GM23338 (cell line): Measurements from ENCODE around the gene FBF1. TPM values are rescaled to one million over a fixed set of nuclear protein-coding genes. Genes with fewer than 3 reads are reported as not detected.
A peak's percentile ranks its signal among the peaks of the same experiment; 100 is the strongest.

ENCODE experiments used
- ATAC-seq: fragments of 200-7000 bp; cut with Tn5 transposase; 3 replicates; pipeline ENCODE4 v1.9.1; 2020
- DNase-seq: peaks from one replicate; pipeline ENCODE4 v3.0.0-alpha.2; 2015; ENCODE audit warnings: low spot score
- H2AFZ ChIP-seq: fragments of 200-600 bp; sonication (generic); 2 replicates; pipeline ENCODE4 v1.8.0; 2016; ENCODE audit warnings: antibody characterized with exemption, mild to moderate bottlenecking, moderate library complexity
- H3F3A ChIP-seq: fragments of 200-600 bp; sonication (generic); replicated peaks from 2 replicates; pipeline ENCODE4 v1.8.0; 2017; ENCODE audit warnings: antibody characterized with exemption, mixed run types, low read depth
- H3K27ac ChIP-seq: fragments of 200-600 bp; sonication (generic); 2 replicates; pipeline ENCODE4 v1.6.1; 2016; ENCODE audit warnings: low read depth
- H3K27me3 ChIP-seq: fragments of 200-600 bp; sonication (generic); 2 replicates; pipeline ENCODE4 v1.8.0; 2016; ENCODE audit warnings: mild to moderate bottlenecking, mixed run types, moderate library complexity; ENCODE audit not compliant: insufficient read depth
- H3K36me3 ChIP-seq: fragments of 200-600 bp; sonication (generic); 2 replicates; pipeline ENCODE4 v1.8.0; 2016; ENCODE audit warnings: mild to moderate bottlenecking; ENCODE audit not compliant: insufficient read depth
- H3K4me1 ChIP-seq: fragments of 200-600 bp; sonication (generic); 2 replicates; pipeline ENCODE4 v1.8.0; 2016; ENCODE audit warnings: mild to moderate bottlenecking, moderate library complexity; ENCODE audit not compliant: insufficient read depth
- H3K4me2 ChIP-seq: fragments of 200-600 bp; sonication (generic); 2 replicates; pipeline ENCODE4 v1.7.1; 2017; ENCODE audit warnings: mixed run types
- H3K4me3 ChIP-seq: fragments of 200-600 bp; sonication (generic); 2 replicates; pipeline ENCODE4 v1.6.1; 2016; ENCODE audit warnings: mixed run types
- H3K79me2 ChIP-seq: fragments of 200-600 bp; sonication (generic); replicated peaks from 2 replicates; pipeline ENCODE4 v1.8.0; 2017; ENCODE audit warnings: mild to moderate bottlenecking; ENCODE audit not compliant: insufficient read depth
- H3K9me2 ChIP-seq: fragments of 200-600 bp; sonication (generic); 2 replicates; pipeline ENCODE4 v1.8.0; 2017; ENCODE audit not compliant: insufficient read depth
- H4K20me1 ChIP-seq: fragments of 200-600 bp; sonication (generic); replicated peaks from 2 replicates; pipeline ENCODE4 v1.8.0; 2017; ENCODE audit warnings: mild to moderate bottlenecking; ENCODE audit not compliant: insufficient read depth
- H3K27ac Mint-ChIP-seq: 2 replicates; pipeline ENCODE4 v1.8.0; 2020; ENCODE audit warnings: inconsistent platforms, mild to moderate bottlenecking, moderate library complexity, mixed read lengths
- H3K27me3 Mint-ChIP-seq: 3 replicates; pipeline ENCODE4 v1.8.0; 2022; ENCODE audit warnings: low read depth, mild to moderate bottlenecking, moderate library complexity, mixed read lengths, inconsistent platforms; ENCODE audit not compliant: insufficient read depth, poor library complexity
- H3K36me3 Mint-ChIP-seq: 3 replicates; pipeline ENCODE4 v1.8.0; 2021; ENCODE audit warnings: low read depth, mild to moderate bottlenecking, inconsistent platforms, moderate library complexity, mixed read lengths
- H3K4me1 Mint-ChIP-seq: 3 replicates; pipeline ENCODE4 v1.8.0; 2020; ENCODE audit warnings: mild to moderate bottlenecking, inconsistent platforms, mixed read lengths
- H3K4me3 Mint-ChIP-seq: 3 replicates; pipeline ENCODE4 v1.8.0; 2021; ENCODE audit warnings: moderate library complexity, mild to moderate bottlenecking, inconsistent platforms, mixed read lengths
- H3K9me3 Mint-ChIP-seq: 3 replicates; pipeline ENCODE4 v1.8.0; 2020; ENCODE audit warnings: moderate library complexity, mild to moderate bottlenecking, inconsistent platforms, mixed read lengths
- CREB1 ChIP-seq: fragments of 250-450 bp; sonication (Bioruptor Pico); IDR thresholded peaks from 2 replicates; pipeline ENCODE4 v1.5.0; 2020; ENCODE audit warnings: low read depth, mild to moderate bottlenecking, moderate library complexity
- EZH2 ChIP-seq: fragments of 200-600 bp; sonication (generic); IDR thresholded peaks from one replicate; pipeline ENCODE4 v1.8.0; 2017; ENCODE audit warnings: antibody characterized with exemption, mild to moderate bottlenecking, low read depth; ENCODE audit not compliant: unreplicated experiment
- NANOG ChIP-seq: IDR thresholded peaks from 2 replicates; pipeline ENCODE4 v1.6.1; 2016; ENCODE audit warnings: antibody characterized with exemption, borderline replicate concordance
- POLR2AphosphoS5 ChIP-seq: IDR thresholded peaks from 2 replicates; pipeline ENCODE4 v1.6.1; 2016; ENCODE audit warnings: antibody characterized with exemption, low read depth
- STAT1 ChIP-seq: IDR thresholded peaks from one replicate; pipeline ENCODE4 v1.6.1; 2016; ENCODE audit warnings: antibody characterized with exemption; ENCODE audit not compliant: unreplicated experiment
- ZNF114 ChIP-seq: fragments of 250-450 bp; sonication (Bioruptor Pico); IDR thresholded peaks from 2 replicates; pipeline ENCODE4 v1.5.0; 2020; ENCODE audit warnings: mild to moderate bottlenecking, moderate library complexity
- polyA plus RNA-seq: library from polyadenylated mRNA; unstranded; fragments of >200 nt; fragmentation: Nextera tagmentation; extraction: Ambion mirVana; gene quantifications from 2 replicates; pipeline ENCODE4 v1.2.1, GENCODE V29; 2016
- total RNA-seq: library from RNA; depleted of rRNA; stranded (reverse); fragments of >200 nt; shearing (Covaris generic); gene quantifications from 2 replicates; pipeline ENCODE4 v1.2.3, GENCODE V29; 2014
- TF ChIP-seq, protein P1 (sequence below): IDR thresholded peaks from one replicate; pipeline ENCODE4 v1.6.1; 2018; ENCODE audit warnings: antibody characterized with exemption; ENCODE audit not compliant: unreplicated experiment
- TF ChIP-seq, protein P2 (sequence below), 2 experiments: fragments of 200-600 bp in 1 of 2; sonication (generic) in 1 of 2; conservative IDR thresholded peaks; 2 replicates each; pipeline versions ENCODE4 v1.5.1 to v1.6.1; 2016 to 2017; ENCODE audit warnings: antibody characterized with exemption in 2 of 2, low read depth in 2 of 2, mild to moderate bottlenecking in 2 of 2, moderate library complexity in 1 of 2
- TF ChIP-seq, protein P3 (sequence below): IDR thresholded peaks from 2 replicates; pipeline ENCODE4 v1.6.1; 2016; ENCODE audit warnings: antibody characterized with exemption

FBF1 gene
- total and polyA plus RNA-seq, 2 experiments from 2014 or later: 8.8 to 11.8 TPM

DNA sequence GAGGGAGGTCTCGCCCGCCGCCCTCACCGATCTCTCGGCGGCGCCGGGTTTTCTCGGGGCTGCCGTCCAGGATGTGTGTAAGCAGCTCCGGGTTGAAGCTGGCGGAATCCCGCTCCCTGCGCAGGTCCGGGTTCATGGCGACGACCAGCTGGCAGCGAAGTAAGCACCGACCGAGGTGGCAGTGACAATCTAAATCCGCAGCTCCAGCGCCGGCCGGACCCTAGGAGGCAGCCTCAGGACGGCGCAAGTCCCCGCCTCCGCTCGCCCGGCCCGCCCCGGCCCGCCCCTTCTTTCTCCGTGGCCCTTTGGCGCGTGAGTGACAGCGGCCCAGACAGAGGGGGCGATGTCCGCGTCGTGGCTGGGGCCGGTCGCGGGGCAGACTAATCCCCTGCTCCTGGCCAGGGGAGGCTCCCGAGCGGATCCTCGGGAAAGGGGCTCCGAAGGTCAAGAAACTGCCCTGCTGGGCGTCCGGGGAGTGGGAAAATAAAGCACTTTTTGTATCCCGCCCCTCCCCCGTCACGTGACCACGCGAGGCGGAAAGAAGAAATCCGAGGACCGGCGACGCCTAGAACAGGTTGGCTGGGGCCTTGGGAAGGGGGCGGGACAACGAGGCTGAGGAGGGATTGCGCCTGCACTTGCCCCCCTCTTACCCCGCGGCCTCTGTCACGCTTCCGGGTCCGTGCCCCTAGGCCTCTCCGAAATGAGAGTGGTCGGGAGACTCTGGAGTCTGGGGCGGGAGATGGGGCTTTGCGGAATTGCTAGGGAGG, 38.3 kb upstream of the FBF1 start, which contains the start of the genes ACOX1 and TEN1 (continued):
- TF ChIP-seq, protein P1, sequence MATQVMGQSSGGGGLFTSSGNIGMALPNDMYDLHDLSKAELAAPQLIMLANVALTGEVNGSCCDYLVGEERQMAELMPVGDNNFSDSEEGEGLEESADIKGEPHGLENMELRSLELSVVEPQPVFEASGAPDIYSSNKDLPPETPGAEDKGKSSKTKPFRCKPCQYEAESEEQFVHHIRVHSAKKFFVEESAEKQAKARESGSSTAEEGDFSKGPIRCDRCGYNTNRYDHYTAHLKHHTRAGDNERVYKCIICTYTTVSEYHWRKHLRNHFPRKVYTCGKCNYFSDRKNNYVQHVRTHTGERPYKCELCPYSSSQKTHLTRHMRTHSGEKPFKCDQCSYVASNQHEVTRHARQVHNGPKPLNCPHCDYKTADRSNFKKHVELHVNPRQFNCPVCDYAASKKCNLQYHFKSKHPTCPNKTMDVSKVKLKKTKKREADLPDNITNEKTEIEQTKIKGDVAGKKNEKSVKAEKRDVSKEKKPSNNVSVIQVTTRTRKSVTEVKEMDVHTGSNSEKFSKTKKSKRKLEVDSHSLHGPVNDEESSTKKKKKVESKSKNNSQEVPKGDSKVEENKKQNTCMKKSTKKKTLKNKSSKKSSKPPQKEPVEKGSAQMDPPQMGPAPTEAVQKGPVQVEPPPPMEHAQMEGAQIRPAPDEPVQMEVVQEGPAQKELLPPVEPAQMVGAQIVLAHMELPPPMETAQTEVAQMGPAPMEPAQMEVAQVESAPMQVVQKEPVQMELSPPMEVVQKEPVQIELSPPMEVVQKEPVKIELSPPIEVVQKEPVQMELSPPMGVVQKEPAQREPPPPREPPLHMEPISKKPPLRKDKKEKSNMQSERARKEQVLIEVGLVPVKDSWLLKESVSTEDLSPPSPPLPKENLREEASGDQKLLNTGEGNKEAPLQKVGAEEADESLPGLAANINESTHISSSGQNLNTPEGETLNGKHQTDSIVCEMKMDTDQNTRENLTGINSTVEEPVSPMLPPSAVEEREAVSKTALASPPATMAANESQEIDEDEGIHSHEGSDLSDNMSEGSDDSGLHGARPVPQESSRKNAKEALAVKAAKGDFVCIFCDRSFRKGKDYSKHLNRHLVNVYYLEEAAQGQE: no peak
- TF ChIP-seq EZH2 (no peak), ZNF114 (CRISPR knock-in tag) (no peak), STAT1 (no peak), NANOG (no peak), CREB1 (CRISPR knock-in tag) (peak; percentile 50; the same call in 1 of the 2 replicates)

GRCh38 chr17:75976175-75976848, 35.5 kb upstream of the FBF1 start:
- TF ChIP-seq ZNF114 (CRISPR knock-in tag): no peak
- TF ChIP-seq STAT1: no peak
- TF ChIP-seq POLR2AphosphoS5: no peak
- TF ChIP-seq EZH2: no peak
- TF ChIP-seq, protein P2, sequence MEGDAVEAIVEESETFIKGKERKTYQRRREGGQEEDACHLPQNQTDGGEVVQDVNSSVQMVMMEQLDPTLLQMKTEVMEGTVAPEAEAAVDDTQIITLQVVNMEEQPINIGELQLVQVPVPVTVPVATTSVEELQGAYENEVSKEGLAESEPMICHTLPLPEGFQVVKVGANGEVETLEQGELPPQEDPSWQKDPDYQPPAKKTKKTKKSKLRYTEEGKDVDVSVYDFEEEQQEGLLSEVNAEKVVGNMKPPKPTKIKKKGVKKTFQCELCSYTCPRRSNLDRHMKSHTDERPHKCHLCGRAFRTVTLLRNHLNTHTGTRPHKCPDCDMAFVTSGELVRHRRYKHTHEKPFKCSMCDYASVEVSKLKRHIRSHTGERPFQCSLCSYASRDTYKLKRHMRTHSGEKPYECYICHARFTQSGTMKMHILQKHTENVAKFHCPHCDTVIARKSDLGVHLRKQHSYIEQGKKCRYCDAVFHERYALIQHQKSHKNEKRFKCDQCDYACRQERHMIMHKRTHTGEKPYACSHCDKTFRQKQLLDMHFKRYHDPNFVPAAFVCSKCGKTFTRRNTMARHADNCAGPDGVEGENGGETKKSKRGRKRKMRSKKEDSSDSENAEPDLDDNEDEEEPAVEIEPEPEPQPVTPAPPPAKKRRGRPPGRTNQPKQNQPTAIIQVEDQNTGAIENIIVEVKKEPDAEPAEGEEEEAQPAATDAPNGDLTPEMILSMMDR (conservative IDR thresholded peaks at IDR 0.05; ENCODE audit: low read depth in 2 of 2): no peak
- TF ChIP-seq, protein P3, sequence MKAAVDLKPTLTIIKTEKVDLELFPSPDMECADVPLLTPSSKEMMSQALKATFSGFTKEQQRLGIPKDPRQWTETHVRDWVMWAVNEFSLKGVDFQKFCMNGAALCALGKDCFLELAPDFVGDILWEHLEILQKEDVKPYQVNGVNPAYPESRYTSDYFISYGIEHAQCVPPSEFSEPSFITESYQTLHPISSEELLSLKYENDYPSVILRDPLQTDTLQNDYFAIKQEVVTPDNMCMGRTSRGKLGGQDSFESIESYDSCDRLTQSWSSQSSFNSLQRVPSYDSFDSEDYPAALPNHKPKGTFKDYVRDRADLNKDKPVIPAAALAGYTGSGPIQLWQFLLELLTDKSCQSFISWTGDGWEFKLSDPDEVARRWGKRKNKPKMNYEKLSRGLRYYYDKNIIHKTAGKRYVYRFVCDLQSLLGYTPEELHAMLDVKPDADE: no peak
- ATAC-seq (no peak), DNase-seq (no peak)
- Mint-ChIP-seq H3K27ac (no peak overlapping the region), H3K4me1 (peaks cover 23% of the 10 kb centered on the region), H3K36me3 (peaks cover 31% of the 10 kb centered on the region), H3K27me3 (peaks cover 20% of the 10 kb centered on the region), H3K9me3 (no peaks in the 10 kb centered on the region), H3K4me3 (peak overlapping the region; percentile 48; the same call in 2 of the 3 replicates)
- H3K27ac ChIP-seq: no peak overlapping the region
- no peaks in the 10 kb centered on the region for H3K36me3 ChIP-seq
- peaks cover 17% of the 10 kb centered on the region for H3F3A ChIP-seq
- H3K4me3 ChIP-seq: no peak overlapping the region
- H3K4me1 ChIP-seq: peaks cover 15% of the 10 kb centered on the region
- H3K27me3 ChIP-seq: no peaks in the 10 kb centered on the region
- peaks cover 80% of the 10 kb centered on the region for H3K79me2 ChIP-seq
- no peak overlapping the region for H3K4me2 ChIP-seq
- H2AFZ ChIP-seq: no peak overlapping the region
- H4K20me1 ChIP-seq: 0 out of 2 replicates have a peak, but pooled peaks cover 4% of the 10 kb centered on the region
- no peaks in the 10 kb centered on the region for H3K9me2 ChIP-seq
